LNCAP (cell line): ENCODE measurements around the gene TRIM22.
A peak's percentile ranks its signal among the peaks of the same experiment; 100 is the strongest.

Experiments
- CTCF ChIP-seq: fragments of 450-650 bp; IDR thresholded peaks from 2 replicates; pipeline ENCODE4 v1.5.1; 2017; ENCODE audit warnings: mild to moderate bottlenecking

Gene TRIM22

GRCh38 chr11:5665746-5666401 lies 23.7 kb upstream of the TRIM22 start:
- TF ChIP-seq CTCF = no peak

GRCh38 chr11:5666402-5666793 lies 23.2 kb upstream of the TRIM22 start:
- no peak for TF ChIP-seq CTCF

GRCh38 chr11:5671831-5672230 lies 17.8 kb upstream of the TRIM22 start:
- no peak for TF ChIP-seq CTCF

GRCh38 chr11:5674391-5674790 lies 15.2 kb upstream of the TRIM22 start:
- TF ChIP-seq CTCF = no peak

GRCh38 chr11:5679811-5680210 lies 9.8 kb upstream of the TRIM22 start:
- TF ChIP-seq CTCF = no peak

GRCh38 chr11:5684036-5684645 lies 5.4 kb upstream of the TRIM22 start:
- no peak for TF ChIP-seq CTCF

GRCh38 chr11:5684646-5685362 lies 4.8 kb upstream of the TRIM22 start, which contains the start of gene TRIM5:
TRIM5 (minus strand) TSS chr11:5685074; CDS start chr11:5680177, 4,897 bp downstream.
- peak; percentile 58 for TF ChIP-seq CTCF
